ENCODE measurements around the gene ZNF837.

ZNF837 gene

DNA sequence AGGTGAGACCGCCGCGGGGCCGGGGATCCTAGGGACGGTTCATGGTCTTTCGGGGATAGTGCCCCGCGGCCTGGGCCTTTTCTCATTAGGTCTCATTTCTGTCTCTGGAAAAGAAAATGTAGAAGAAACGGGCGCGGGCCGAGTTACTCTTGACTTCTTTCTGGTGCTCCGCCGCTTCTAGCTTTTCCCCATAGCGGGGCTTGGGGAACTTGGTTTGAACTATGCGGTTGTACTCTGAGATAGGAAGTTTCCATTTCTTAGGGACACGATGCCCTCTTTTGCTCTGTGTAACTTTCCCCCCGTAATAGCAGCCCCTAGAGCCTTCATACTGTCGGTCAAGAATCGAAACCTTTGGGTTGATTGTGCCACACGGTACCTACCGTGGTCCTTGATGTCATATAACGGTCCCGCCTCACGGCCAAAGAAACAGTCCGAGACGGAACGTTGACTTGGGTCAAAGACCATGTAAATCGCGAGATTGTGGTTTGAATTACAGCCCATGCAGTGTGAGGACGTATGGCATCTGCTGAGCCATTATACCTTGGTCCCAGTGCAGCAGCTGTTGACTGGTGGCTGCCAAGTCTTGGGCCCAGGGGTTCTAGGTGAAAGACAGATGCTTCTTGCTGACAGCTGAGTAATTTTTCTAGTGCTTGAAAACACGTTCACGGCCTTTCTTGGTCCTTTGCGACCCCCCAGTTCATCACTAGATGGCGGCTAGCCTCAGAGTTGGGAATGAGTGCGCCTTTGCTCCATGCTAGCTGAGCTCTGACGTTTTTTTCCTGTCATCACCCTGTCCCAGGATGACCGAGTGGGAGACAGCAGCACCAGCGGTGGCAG lies 6.7 kb upstream of the ZNF837 start:
- Histone ChIP-seq H3K9me3 (ENCODE audit: insufficient read depth, low read depth, low read length) (no peaks in the 10 kb centered on the region), H3K36me3 (ENCODE audit: control insufficient read depth in 1 of 2, insufficient read depth in 2 of 2, low read length in 2 of 2) (peaks cover 16 to 27% of the 10 kb centered on the region in 2 experiments), H2AFZ (ENCODE audit: insufficient read depth, low read length, poor library complexity) (no peak overlapping the region), H2BK5ac (ENCODE audit: low read depth, low read length, poor library complexity) (no peak overlapping the region), H4K8ac (ENCODE audit: low read depth, low read length) (peak overlapping the region; percentile 1), H2BK120ac (ENCODE audit: insufficient read depth, low read length, poor library complexity) (no peak overlapping the region), H3K4me2 (ENCODE audit: low read length) (peak overlapping the region; percentile 63), H4K12ac (ENCODE audit: low read depth, low read length) (no peak overlapping the region), H2BK12ac (ENCODE audit: low read length) (no peak overlapping the region), H3K27ac (ENCODE audit: low read depth, low read length) (no peak overlapping the region), H3K9ac (ENCODE audit: low read length) (peak overlapping the region; percentile 87), H3K4me1 (ENCODE audit: control insufficient read depth in 1 of 2, insufficient read depth in 2 of 2, low read length in 2 of 2) (peaks cover 11 to 20% of the 10 kb centered on the region in 2 experiments), H3K14ac (ENCODE audit: low read length) (peak overlapping the region; percentile 38), H4K91ac (ENCODE audit: low read depth, low read length) (no peak overlapping the region), H3K79me1 (ENCODE audit: low read length) (peaks cover 11% of the 10 kb centered on the region), H3K23ac (ENCODE audit: low read length) (no peak overlapping the region), H3K27me3 (ENCODE audit: insufficient read depth, low read length) (no peaks in the 10 kb centered on the region), H3K79me2 (ENCODE audit: control insufficient read depth, insufficient read depth, low read length, poor library complexity) (peaks cover 15% of the 10 kb centered on the region), H3K18ac (ENCODE audit: low read length) (no peak overlapping the region), H3K4ac (ENCODE audit: low read depth, low read length) (peak overlapping the region; percentile 80), H3K4me3 (ENCODE audit: low read depth, low read length) (peak overlapping the region; percentile 80), H2AK5ac (ENCODE audit: low read length) (peak overlapping the region; percentile 49)
- no CpG with 5 or more reads among the region's 39 CpGs for WGBS (ENCODE audit: extremely low coverage, insufficient coverage, insufficient read length)
- DNase-seq = no peak

DNA sequence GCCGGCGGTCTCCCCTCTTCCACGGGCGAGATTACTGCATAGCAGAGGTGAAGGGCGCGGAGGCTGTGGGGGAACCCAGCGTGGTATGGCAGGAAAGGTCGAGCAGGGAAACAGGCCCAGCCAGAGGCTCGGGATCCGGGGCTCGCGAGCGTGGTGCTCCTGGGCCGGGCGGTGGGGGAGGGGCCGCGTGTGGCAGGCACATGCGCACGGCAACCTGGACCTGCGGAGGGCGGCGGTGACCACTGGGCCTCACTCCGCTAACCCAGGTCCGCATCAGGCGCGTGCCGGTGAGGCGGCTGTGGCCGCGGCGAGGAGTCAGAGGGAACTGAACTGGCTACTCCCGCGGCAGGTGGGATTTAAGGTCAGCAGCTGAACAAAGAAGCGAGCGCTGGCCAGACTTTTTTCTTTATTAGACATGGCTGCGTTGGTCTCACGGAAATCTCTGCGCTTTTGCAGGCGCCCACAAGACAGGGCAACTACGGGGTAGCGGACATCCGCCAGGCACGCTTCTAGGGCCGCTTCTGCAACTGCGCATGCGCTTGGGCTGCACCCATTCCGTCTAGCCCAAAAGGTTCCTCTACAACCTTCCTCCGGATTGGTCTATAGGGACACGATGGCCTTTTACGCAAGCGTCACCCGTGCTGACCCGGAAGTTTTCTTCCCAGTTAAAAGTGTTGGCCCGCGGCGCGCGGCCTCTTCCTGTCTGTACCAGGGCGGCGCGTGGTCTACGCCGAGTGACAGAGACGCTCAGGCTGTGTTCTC lies 5.9 kb upstream of the ZNF837 start, which contains the start of gene RPS5:
TSS of gene RPS5 (plus strand) at position 694 of the 762 bp plus-strand sequence. CDS start 869 bp downstream, outside the sequence.
- peak within 1 kb of the TSS; percentile 70 for H2BK120ac ChIP-seq (ENCODE audit: insufficient read depth, low read length, poor library complexity)
- H3K27ac ChIP-seq (ENCODE audit: low read depth, low read length) = peak within 1 kb of the TSS; percentile 97
- peak within 1 kb of the TSS; percentile 63 for H3K4me2 ChIP-seq (ENCODE audit: low read length)
- peak within 1 kb of the TSS; percentile 95 for H4K8ac ChIP-seq (ENCODE audit: low read depth, low read length)
- peaks cover 13 to 21% of the 10 kb centered on the region in 2 experiments for H3K36me3 ChIP-seq (ENCODE audit: control insufficient read depth in 1 of 2, insufficient read depth in 2 of 2, low read length in 2 of 2)
- peak within 1 kb of the TSS; percentile 80 for H3K4me3 ChIP-seq (ENCODE audit: low read depth, low read length)
- DNase-seq = peak; percentile 98 to 99
- peaks cover 15% of the 10 kb centered on the region for H3K79me2 ChIP-seq (ENCODE audit: control insufficient read depth, insufficient read depth, low read length, poor library complexity)
- H2BK12ac ChIP-seq (ENCODE audit: low read length) = no peak within 1 kb of the TSS
- peak within 1 kb of the TSS; percentile 94 for H3K14ac ChIP-seq (ENCODE audit: low read length)
- peak within 1 kb of the TSS; percentile 95 for H4K12ac ChIP-seq (ENCODE audit: low read depth, low read length)
- H3K9me3 ChIP-seq (ENCODE audit: insufficient read depth, low read depth, low read length) = no peaks in the 10 kb centered on the region
- H3K23ac ChIP-seq (ENCODE audit: low read length) = no peak within 1 kb of the TSS
- H3K9ac ChIP-seq (ENCODE audit: low read length) = peak within 1 kb of the TSS; percentile 99
- no CpG with 5 or more reads among the region's 64 CpGs for WGBS (ENCODE audit: extremely low coverage, insufficient coverage, insufficient read length)
- peak within 1 kb of the TSS; percentile 81 for H2BK5ac ChIP-seq (ENCODE audit: low read depth, low read length, poor library complexity)
- peaks cover 11% of the 10 kb centered on the region for H3K79me1 ChIP-seq (ENCODE audit: low read length)
- peak within 1 kb of the TSS; percentile 80 for H3K4ac ChIP-seq (ENCODE audit: low read depth, low read length)
- H3K4me1 ChIP-seq (ENCODE audit: control insufficient read depth in 1 of 2, insufficient read depth in 2 of 2, low read length in 2 of 2) = peaks cover 15 to 25% of the 10 kb centered on the region in 2 experiments
- peak within 1 kb of the TSS; percentile 96 for H3K18ac ChIP-seq (ENCODE audit: low read length)
- no peaks in the 10 kb centered on the region for H3K27me3 ChIP-seq (ENCODE audit: insufficient read depth, low read length)
- peak within 1 kb of the TSS; percentile 98 for H4K91ac ChIP-seq (ENCODE audit: low read depth, low read length)
- H2AFZ ChIP-seq (ENCODE audit: insufficient read depth, low read length, poor library complexity) = peak within 1 kb of the TSS; percentile 77
- H2AK5ac ChIP-seq (ENCODE audit: low read length) = peak within 1 kb of the TSS; percentile 56

DNA sequence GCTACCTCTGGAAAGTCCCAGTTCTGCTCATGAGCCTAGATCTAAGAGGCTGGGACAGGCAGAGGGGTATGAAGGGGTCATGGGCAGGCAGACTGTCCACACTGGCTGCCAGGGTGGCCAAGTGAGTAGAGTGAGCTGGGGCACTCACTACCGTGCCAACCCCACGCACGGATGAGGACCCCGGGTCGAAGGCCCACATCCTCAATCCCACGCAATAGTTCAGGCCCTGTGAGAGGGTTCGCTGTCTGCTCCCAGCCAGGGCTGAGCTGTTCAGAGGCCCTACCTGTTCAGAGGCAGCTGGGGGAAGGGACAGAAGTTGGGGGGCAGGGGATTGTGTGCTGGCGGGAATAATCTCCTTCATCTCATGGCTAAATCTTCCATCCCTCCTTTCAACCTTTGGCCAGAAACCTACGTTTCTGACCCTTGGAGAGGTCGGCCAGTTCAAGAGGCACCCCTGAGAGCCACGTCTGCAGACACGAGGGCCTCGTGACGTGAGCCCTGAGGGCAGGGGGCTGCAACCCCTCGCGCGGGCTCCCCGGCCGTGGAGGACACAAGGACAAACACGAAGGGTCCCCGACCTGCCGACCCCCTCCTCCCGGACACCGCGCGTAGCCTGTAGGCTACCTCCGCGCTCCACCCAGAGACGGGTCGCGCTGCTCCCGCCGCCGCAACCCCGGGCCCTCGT lies 5.2 kb upstream of the ZNF837 start:
- Histone ChIP-seq H3K27me3 (ENCODE audit: insufficient read depth, low read length) (no peaks in the 10 kb centered on the region), H4K8ac (ENCODE audit: low read depth, low read length) (peak overlapping the region; percentile 95), H3K4ac (ENCODE audit: low read depth, low read length) (peak overlapping the region; percentile 23), H3K4me1 (ENCODE audit: control insufficient read depth in 1 of 2, insufficient read depth in 2 of 2, low read length in 2 of 2) (peaks cover 18 to 28% of the 10 kb centered on the region in 2 experiments), H3K36me3 (ENCODE audit: control insufficient read depth in 1 of 2, insufficient read depth in 2 of 2, low read length in 2 of 2) (peaks cover 8 to 17% of the 10 kb centered on the region in 2 experiments), H2AFZ (ENCODE audit: insufficient read depth, low read length, poor library complexity) (peak overlapping the region; percentile 77), H3K79me2 (ENCODE audit: control insufficient read depth, insufficient read depth, low read length, poor library complexity) (peaks cover 15% of the 10 kb centered on the region), H2BK5ac (ENCODE audit: low read depth, low read length, poor library complexity) (peak overlapping the region; percentile 81), H3K23ac (ENCODE audit: low read length) (no peak overlapping the region), H4K12ac (ENCODE audit: low read depth, low read length) (peak overlapping the region; percentile 95), H2AK5ac (ENCODE audit: low read length) (peak overlapping the region; percentile 56), H2BK120ac (ENCODE audit: insufficient read depth, low read length, poor library complexity) (peak overlapping the region; percentile 70), H3K14ac (ENCODE audit: low read length) (peak overlapping the region; percentile 94), H3K4me3 (ENCODE audit: low read depth, low read length) (peak overlapping the region; percentile 80), H3K27ac (ENCODE audit: low read depth, low read length) (peak overlapping the region; percentile 97), H4K91ac (ENCODE audit: low read depth, low read length) (peak overlapping the region; percentile 98), H3K79me1 (ENCODE audit: low read length) (peaks cover 11% of the 10 kb centered on the region), H3K4me2 (ENCODE audit: low read length) (peak overlapping the region; percentile 63), H2BK12ac (ENCODE audit: low read length) (no peak overlapping the region), H3K18ac (ENCODE audit: low read length) (peak overlapping the region; percentile 96), H3K9me3 (ENCODE audit: insufficient read depth, low read depth, low read length) (no peaks in the 10 kb centered on the region), H3K9ac (ENCODE audit: low read length) (peak overlapping the region; percentile 99)
- WGBS (ENCODE audit: extremely low coverage, insufficient coverage, insufficient read length) = no CpG with 5 or more reads among the region's 36 CpGs
- no peak for DNase-seq
